Suppressor macrophage (primary cell): ENCODE measurements around the gene SHROOM3.
"Not testable (repeated sequence)": the region's sequence is repeated elsewhere in the genome, so short reads cannot be mapped to it uniquely, and the experiment has no call there.

Experiments used
- DNase-seq, 4 experiments: peaks; one replicate each; pipeline ENCODE4 v3.0.0-alpha.2; 2020 to 2022

The SHROOM3 gene

DNA sequence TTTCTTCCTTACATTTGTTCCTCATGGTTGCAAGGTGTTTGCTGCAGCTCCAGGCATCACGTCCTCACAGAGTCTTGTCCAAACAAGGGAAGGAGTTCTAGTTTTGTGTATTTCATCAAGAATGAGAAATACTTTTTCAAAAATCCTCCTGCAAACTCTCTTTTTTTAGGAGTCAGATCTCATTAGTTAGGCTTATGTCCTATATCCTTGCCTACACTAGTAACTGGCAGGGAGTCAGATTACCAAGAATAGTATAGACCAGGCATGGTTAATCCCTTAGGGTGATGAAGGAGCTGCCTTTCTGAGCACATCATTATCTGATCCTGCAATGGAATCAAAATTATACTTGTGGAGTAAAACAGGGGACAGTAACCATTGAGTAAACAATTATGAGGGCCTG is 160.4 kb downstream of the SHROOM3 start:
- no peak for DNase-seq

- DNase-seq, result no peak
Observed at GRCh38 chr4:76596713-76597112, 161.7 kb downstream of the SHROOM3 start.

GRCh38 chr4:76597423-76597979 is 162.5 kb downstream of the SHROOM3 start:
- DNase-seq, result peak; percentile 26 to 58 (median 52)

- no peak for DNase-seq
Observed at GRCh38 chr4:76600447-76600846, 165.4 kb downstream of the SHROOM3 start.

DNA sequence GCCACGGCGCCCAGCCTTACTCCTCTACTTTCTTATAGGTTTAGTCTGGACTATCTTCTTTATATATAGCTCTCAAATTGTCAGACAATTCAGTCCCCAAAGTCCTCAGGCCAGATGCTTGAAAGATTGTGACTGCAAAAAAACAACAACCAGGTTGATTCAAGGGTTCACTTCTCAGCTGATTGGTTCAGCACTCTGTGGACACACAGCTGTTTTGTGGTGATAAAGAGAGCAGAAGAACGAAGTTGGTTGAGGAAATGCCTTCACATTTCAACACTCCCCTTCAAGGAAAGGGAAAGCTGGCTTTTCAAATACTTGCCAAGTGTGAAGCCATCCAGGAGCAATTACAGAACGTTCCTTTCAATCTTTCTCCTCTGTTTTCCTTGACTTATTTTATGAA is 166.8 kb downstream of the SHROOM3 start:
- DNase-seq, result no peak

DNA sequence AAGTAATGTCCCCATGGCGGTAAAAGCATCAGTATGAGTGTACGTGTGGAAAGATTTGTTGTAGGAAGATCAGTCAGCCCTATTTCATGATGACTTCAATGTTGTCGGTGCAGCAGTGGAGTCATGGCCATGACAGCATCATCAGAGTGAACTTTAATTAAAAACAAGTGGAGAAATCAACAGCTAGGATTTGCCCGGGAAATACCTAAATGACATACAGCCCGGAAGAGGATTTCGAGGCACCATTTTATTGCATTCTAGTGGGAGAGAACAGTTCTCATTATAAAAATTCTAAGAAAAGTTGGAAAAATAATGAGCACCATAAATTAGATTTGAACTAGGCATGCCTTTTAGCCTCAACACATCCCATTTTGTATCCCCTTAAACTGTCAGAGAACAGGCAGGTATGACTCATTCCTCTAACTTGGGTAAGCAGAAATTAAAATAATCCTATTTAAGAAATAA is 170.1 kb downstream of the SHROOM3 start:
- no peak for DNase-seq

- DNase-seq, result no peak
Observed at GRCh38 chr4:76606645-76607265, 171.7 kb downstream of the SHROOM3 start.

GRCh38 chr4:76607266-76607799 is 172.3 kb downstream of the SHROOM3 start:
- DNase-seq, result no peak

DNA sequence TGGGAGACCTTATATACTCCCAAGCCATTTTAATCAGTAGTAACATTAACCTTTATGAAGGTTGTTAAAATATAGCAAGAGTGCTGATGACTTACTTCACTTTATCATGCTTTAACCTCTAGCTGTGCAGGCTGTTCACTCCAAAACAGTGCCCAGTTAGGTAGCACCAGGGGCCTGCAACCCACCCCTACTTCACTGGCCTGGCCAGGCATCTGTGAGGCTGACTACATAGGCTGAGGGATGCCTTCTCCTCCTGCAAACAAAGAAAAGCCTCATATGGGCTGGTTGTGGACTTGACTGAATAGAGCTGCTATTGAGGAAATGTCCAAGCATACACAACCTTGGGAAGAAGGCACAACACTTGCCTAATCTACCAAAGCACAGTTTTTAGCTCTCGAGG is 172.8 kb downstream of the SHROOM3 start:
- DNase-seq, result no peak

- not testable (repeated sequence) for DNase-seq
Observed at GRCh38 chr4:76608549-76608948, 173.5 kb downstream of the SHROOM3 start.

DNA sequence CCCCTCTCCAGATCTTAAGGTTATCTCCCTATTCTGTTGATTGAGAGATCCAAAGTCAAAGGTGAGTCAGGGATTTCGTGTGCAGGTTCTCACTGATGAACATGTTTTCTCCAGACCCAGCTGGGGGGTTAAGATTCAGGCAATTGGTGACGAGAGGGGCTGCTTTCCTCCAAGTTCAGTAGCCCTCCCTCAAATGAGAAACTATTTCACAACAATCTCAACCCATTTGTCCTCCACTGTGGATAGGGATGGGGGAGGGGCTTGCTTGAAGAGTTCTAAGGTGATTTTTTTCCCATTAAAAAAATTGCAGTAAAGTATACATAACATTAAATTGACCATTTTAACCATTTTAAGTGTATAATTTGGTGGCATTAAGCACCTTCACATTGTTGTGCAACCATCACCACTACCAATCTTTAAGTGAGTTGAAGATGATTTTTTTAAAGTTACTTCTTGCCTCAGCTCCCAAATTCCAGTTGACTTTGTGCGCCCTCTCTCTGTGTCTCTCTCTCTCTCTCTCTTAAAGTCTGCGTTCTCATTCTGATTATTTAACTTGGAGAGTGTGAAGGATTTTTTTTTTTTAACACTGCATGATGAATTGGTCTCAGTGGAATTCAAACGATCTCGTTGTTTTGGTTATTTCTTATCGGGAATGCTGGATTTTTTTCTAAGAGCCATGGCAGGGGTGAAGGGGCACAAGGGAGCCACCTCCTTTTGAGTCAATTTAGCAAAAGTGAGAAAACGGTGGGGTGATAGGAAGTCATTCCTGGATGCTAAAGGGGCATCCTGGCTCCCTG is 175.9 kb downstream of the SHROOM3 start:
- DNase-seq, result no peak

GRCh38 chr4:76611616-76612207 is 176.7 kb downstream of the SHROOM3 start:
- no peak for DNase-seq

DNA sequence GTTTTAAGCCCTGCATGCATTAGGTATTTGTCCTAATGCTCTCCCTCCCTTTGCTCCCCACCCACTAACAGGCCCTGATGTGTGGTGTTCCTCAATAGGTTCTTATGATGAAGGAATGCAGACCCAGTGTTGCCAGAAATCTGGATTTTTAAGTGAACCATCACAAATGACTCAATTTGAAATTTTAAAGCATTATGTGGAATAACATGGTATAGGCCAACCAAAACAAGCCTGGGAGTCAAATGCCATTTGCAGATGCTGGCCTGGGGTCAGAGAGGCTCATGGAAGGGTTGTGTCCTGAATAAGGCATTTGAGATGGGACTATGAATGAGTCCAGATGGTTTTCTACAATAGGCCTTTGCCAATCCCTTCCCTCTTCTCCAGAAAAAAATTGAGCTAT is 179.6 kb downstream of the SHROOM3 start:
- no peak for DNase-seq

DNA sequence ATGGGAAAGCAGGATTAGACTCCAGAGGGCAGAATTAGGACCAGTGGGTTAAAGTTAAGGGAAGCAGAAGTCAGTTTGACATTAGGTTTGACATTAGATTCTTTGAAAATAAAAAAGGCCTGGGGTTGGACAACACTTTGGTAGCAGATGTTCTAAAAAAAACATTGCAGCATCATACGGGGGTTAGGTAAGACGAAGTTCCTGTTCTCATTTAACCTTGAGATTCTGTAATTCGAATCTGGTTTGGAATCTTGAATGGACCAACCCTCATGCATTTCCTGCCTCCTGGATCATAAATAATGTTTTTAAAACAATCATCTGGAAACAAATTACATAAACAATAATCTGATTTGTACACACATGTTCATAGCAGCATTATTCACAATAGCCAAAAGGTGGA is 181.0 kb downstream of the SHROOM3 start:
- no peak for DNase-seq

- DNase-seq, result no peak
Observed at GRCh38 chr4:76616526-76616925, 181.5 kb downstream of the SHROOM3 start.

- DNase-seq, result no peak
Observed at GRCh38 chr4:76620723-76621468, 185.9 kb downstream of the SHROOM3 start.

DNA sequence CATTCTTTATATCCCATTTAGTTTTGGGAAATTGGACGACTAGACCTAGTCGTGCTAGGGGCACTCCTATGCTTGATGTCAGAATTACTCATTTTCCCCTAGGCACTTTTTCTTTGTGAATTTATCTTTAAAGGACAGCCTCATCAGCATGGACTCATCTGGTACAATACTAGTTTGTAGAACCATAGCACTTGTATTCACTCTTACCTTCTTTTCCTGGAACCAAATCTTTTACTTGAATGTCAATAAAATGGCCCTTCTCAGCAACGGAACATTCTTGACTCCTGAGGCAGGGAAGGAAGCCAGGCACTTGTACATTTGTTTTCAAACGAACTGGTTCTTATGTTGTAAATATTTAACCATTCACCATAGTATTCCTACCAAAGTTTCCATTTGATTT is 187.1 kb downstream of the SHROOM3 start:
- DNase-seq, result no peak

DNA sequence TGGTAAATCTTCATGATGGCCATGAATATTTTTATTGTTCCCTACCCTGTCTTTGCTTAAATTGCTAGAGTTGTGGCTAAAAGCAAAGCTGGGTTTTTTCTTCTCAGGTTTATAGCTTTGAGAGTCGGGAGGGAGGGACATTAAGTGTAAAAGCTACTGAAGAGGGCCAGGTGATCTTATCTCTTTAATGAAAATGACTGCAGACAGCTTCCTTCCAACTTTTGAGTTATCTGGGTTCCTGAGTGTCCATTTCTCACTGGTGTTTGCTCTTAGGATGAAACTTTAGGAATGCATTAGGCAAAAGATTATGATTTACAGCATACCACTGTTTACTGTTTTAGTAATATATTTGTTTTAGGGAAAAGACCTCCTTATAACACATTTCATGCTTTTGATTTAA is 187.7 kb downstream of the SHROOM3 start:
- no peak for DNase-seq

DNA sequence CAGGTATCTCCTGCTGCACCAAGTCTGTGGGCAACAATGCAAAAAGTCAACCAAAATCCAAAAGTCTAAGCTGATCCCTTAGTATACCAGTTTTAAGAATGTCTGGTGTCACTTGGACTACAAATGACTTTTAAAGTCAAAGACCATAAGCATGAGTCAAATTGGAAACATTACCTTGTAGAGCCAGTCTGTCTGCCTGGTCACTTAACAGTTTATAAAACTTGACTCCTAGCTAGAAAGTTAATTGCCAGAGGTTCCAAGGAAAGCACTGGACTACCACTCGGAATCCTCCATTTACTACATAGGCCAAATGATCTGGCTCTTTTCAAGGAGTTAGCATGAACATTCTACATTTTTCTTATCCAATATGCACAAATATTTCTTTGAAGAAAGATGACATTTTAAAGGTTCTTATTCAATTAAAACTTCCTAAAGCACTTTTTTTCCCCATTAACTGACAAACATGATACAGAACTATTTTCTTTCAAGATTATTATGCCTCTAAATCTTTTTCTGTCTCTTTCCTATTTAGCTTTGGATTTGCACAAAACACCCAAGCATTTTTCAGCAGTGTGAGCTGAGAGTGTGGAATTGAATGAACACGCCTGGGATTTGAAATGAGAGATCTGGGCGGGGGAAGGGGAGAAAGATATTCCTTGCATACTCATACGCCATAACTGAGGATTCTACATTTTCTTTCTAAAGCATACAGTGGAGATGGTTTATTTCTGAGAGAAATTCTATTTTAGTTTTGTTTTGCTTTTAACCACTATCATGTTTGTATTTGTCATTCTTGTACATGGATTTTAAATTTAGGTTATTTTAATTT is 188.4 kb downstream of the SHROOM3 start:
- DNase-seq, result no peak

- no peak for DNase-seq
Observed at GRCh38 chr4:76624241-76624681, 189.2 kb downstream of the SHROOM3 start.

DNA sequence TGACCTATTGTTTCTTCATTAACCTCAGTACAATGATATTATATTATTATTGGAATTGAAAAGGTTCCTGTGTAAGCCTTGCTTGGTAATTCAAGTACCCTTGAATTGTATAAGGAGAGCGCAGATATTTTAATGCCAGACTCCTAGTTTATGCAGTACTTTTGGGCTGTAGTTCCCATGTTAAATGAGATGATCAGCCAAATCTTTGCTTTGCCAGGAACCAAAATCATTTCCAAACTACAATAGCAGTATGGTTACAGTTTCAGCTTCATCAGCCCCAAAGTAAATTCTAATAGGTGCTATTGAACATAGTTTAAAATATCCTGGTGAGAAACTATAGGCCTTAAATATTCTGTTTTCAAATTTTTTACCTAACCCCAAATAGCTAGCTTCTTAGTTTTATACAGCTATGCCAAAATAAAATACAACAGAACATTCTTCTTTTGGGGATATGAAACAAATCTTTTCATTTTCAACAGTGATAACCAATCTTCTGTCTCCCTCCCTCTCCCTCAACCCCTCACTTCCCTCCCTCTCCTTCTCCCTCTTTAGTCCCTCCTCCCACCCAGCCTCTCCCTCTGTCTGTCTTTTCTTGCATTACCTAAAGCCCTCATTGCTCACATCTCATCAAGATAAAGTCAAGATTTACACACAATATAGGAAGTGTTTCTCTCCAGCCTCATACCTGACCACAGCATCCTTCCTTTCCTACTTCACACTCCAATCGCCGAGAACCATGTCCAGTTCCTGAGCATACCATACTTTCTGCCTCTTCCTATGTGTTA is 190.1 kb downstream of the SHROOM3 start:
- no peak for DNase-seq
